Activated CD4-positive, alpha-beta memory T cell treated with anti-CD3 and anti-CD28 coated beads for 36 hours (primary cell): ENCODE results near the gene SUPT3H. TPM values are rescaled to one million over a fixed set of nuclear protein-coding genes. Genes with fewer than 3 reads are reported as not detected.

Experiments
- CTCF ChIA-PET: fragments of 350-600 bp; sonication (Branson Sonifier 250); formaldehyde crosslinking; loops from one replicate; lab custom pipeline; 2021; ENCODE audit warnings: antibody characterized with exemption, inconsistent platforms; lab: Charles Lee
- POLR2A ChIA-PET: fragments of 350-600 bp; sonication (Branson Sonifier 250); formaldehyde crosslinking; loops from one replicate; lab custom pipeline; 2021; ENCODE audit warnings: antibody characterized with exemption; lab: Charles Lee
- DNase-seq: peaks from one replicate; pipeline ENCODE4 v3.0.0-alpha.2; 2020
- H3K27ac Mint-ChIP-seq: one replicate; pipeline ENCODE4 v1.8.0; 2021; ENCODE audit warnings: mixed read lengths
- H3K27me3 Mint-ChIP-seq: one replicate; pipeline ENCODE4 v1.8.0; 2021; ENCODE audit warnings: mixed read lengths
- H3K36me3 Mint-ChIP-seq: one replicate; pipeline ENCODE4 v1.8.0; 2021; ENCODE audit warnings: mixed read lengths
- H3K4me1 Mint-ChIP-seq: one replicate; pipeline ENCODE4 v1.8.0; 2021; ENCODE audit warnings: low read depth, mixed read lengths
- H3K4me3 Mint-ChIP-seq: one replicate; pipeline ENCODE4 v1.8.0; 2021; ENCODE audit warnings: mild to moderate bottlenecking, mixed read lengths
- H3K9me3 Mint-ChIP-seq: one replicate; pipeline ENCODE4 v1.8.0; 2021; ENCODE audit warnings: mixed read lengths
- intact Hi-C: fragments of 100-400 bp; cut with micrococcal nuclease; formaldehyde crosslinking; loops from one replicate; pipeline ENCODE4 v1.15.1; 2023
- total RNA-seq, 2 experiments: library from RNA; stranded (reverse); gene quantifications; one replicate each; pipeline ENCODE4 v1.2.3, GENCODE V29; 2021

Gene SUPT3H
- total RNA-seq, 2 experiments from 2014 or later = 17.4 to 18.2 TPM

- no peaks in the 10 kb centered on the region for H3K4me1 Mint-ChIP-seq
- H3K36me3 Mint-ChIP-seq = no peaks in the 10 kb centered on the region
- H3K9me3 Mint-ChIP-seq = no peaks in the 10 kb centered on the region
- no peak for DNase-seq
- CTCF ChIA-PET = no interaction called here
- intact Hi-C loops = no loop called here
- H3K27me3 Mint-ChIP-seq = peaks cover 2% of the 10 kb centered on the region
- POLR2A ChIA-PET = no interaction called here
- no peak overlapping the region for H3K4me3 Mint-ChIP-seq
- no peak overlapping the region for H3K27ac Mint-ChIP-seq
These were observed 576.7 kb downstream of the SUPT3H start for GRCh38 chr6:44800784-44801592.

DNA sequence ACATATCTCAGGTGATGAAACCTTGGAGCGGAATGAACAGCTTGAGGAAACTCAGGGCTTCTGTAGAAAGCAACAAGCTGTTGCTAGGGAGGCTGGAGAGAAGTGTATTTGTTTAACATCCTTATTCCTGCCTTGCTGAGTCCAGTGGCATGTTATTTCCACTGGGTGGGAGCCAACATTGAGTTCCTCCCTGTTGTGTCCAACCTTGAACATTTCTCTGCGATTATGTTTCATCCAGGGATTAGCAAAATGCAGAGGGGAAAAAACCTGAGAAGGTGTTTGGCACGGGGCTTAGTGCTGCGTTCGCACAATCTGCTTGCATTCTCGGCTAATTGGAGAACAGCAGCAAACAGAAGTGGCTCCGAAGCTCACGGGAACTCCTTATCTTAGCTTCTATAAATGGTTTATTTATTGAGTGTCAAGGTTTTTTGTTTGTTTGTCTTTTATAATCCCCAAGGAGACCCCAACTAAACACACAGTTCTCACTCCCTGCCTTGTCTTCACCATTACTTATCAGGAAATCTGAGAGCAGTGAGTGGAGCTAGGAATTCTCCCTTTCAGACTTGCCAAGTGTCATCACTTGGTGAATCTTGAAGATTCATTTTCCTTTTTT, 577.5 kb downstream of the SUPT3H start:
- no peak for DNase-seq
- H3K27ac Mint-ChIP-seq = no peak overlapping the region
- CTCF ChIA-PET = no interaction called here
- H3K9me3 Mint-ChIP-seq = no peaks in the 10 kb centered on the region
- intact Hi-C loops = no loop called here
- peaks cover 2% of the 10 kb centered on the region for H3K27me3 Mint-ChIP-seq
- no peak overlapping the region for H3K4me3 Mint-ChIP-seq
- no peaks in the 10 kb centered on the region for H3K4me1 Mint-ChIP-seq
- POLR2A ChIA-PET = no interaction called here
- H3K36me3 Mint-ChIP-seq = no peaks in the 10 kb centered on the region

GRCh38 chr6:44797746-44798145, 580.0 kb downstream of the SUPT3H start:
- no peaks in the 10 kb centered on the region for H3K36me3 Mint-ChIP-seq

GRCh38 chr6:44795326-44795725, 582.4 kb downstream of the SUPT3H start:
- Mint-ChIP-seq H3K27me3 (peaks cover 2% of the 10 kb centered on the region), H3K9me3 (no peaks in the 10 kb centered on the region), H3K36me3 (no peaks in the 10 kb centered on the region), H3K27ac (no peak overlapping the region), H3K4me3 (no peak overlapping the region), H3K4me1 (no peaks in the 10 kb centered on the region)
- intact Hi-C loops = no loop called here
- DNase-seq = no peak
- ChIA-PET CTCF (no interaction called here), POLR2A (no interaction called here)

More at GRCh38 chr6:44797746-44798145, 580.0 kb downstream of the SUPT3H start:
- Mint-ChIP-seq H3K4me3 (no peak overlapping the region), H3K27me3 (peaks cover 2% of the 10 kb centered on the region), H3K4me1 (no peaks in the 10 kb centered on the region), H3K27ac (no peak overlapping the region), H3K9me3 (no peaks in the 10 kb centered on the region)
- ChIA-PET CTCF (no interaction called here), POLR2A (no interaction called here)
- intact Hi-C loops = no loop called here
- DNase-seq = no peak

- ChIA-PET CTCF (no interaction called here), POLR2A (no interaction called here)
- Mint-ChIP-seq H3K4me1 (peaks cover 11% of the 10 kb centered on the region), H3K9me3 (peaks cover under 1% of the 10 kb centered on the region), H3K4me3 (no peak overlapping the region), H3K27me3 (no peaks in the 10 kb centered on the region), H3K27ac (no peak overlapping the region), H3K36me3 (no peaks in the 10 kb centered on the region)
- DNase-seq = no peak
- intact Hi-C loops = no loop called here
These were observed 587.9 kb downstream of the SUPT3H start for GRCh38 chr6:44789806-44790205.

GRCh38 chr6:44789061-44789460, 588.7 kb downstream of the SUPT3H start:
- H3K27ac Mint-ChIP-seq = no peak overlapping the region
- H3K4me1 Mint-ChIP-seq = peaks cover 11% of the 10 kb centered on the region
- H3K9me3 Mint-ChIP-seq = peaks cover 6% of the 10 kb centered on the region
- H3K4me3 Mint-ChIP-seq = no peak overlapping the region
- no peaks in the 10 kb centered on the region for H3K36me3 Mint-ChIP-seq
- intact Hi-C loops = no loop called here
- no peak for DNase-seq
- ChIA-PET CTCF (no interaction called here), POLR2A (no interaction called here)
- no peaks in the 10 kb centered on the region for H3K27me3 Mint-ChIP-seq

- Mint-ChIP-seq H3K36me3 (no peaks in the 10 kb centered on the region), H3K9me3 (peaks cover 11% of the 10 kb centered on the region), H3K27me3 (no peaks in the 10 kb centered on the region), H3K4me1 (peaks cover 11% of the 10 kb centered on the region), H3K27ac (no peak overlapping the region), H3K4me3 (no peak overlapping the region)
- POLR2A ChIA-PET = no interaction called here
- intact Hi-C loops = no loop called here
- DNase-seq = no peak
- CTCF ChIA-PET = no interaction called here
These were observed 589.2 kb downstream of the SUPT3H start for GRCh38 chr6:44788387-44788981.

GRCh38 chr6:44787254-44787834, 590.4 kb downstream of the SUPT3H start:
- H3K4me3 Mint-ChIP-seq = no peak overlapping the region
- H3K9me3 Mint-ChIP-seq = peaks cover 11% of the 10 kb centered on the region
- H3K27ac Mint-ChIP-seq = peak overlapping the region; percentile 1
- H3K4me1 Mint-ChIP-seq = peaks cover 11% of the 10 kb centered on the region
- CTCF ChIA-PET = no interaction called here
- POLR2A ChIA-PET = no interaction called here
- H3K36me3 Mint-ChIP-seq = no peaks in the 10 kb centered on the region
- H3K27me3 Mint-ChIP-seq = no peaks in the 10 kb centered on the region
- intact Hi-C loops = no loop called here
- peak; percentile 14 for DNase-seq

- POLR2A ChIA-PET = no interaction called here
- CTCF ChIA-PET = interaction anchor here (0.7 kb wide), 1 partner anchor 13 kb away, joined by 3 read pairs; no protein-coding TSS in a partner anchor
- no peaks in the 10 kb centered on the region for H3K27me3 Mint-ChIP-seq
- no peak overlapping the region for H3K27ac Mint-ChIP-seq
- DNase-seq = no peak
- H3K9me3 Mint-ChIP-seq = peaks cover 11% of the 10 kb centered on the region
- H3K4me1 Mint-ChIP-seq = peaks cover 11% of the 10 kb centered on the region
- intact Hi-C loops = no loop called here
- H3K4me3 Mint-ChIP-seq = no peak overlapping the region
- no peaks in the 10 kb centered on the region for H3K36me3 Mint-ChIP-seq
These were observed 592.6 kb downstream of the SUPT3H start for GRCh38 chr6:44785130-44785529.

DNA sequence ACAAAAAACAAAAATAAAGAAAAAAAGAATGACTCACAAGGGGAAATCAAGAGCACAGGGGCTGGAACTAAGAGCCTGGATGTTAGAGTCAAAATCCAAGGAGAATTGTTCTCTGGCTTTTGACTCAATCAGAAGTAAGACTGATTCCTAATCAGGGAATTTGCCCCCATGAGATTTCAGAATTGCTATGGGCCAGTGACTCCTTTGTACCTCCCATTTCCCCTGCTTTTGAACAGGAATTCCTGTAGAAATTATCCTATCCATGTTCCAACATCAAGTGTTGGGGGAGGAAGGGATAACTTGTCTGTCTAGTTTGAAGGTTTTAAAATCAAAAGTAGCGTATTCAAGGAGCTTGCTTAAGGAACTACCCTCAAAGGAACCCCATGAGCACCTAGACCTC, 593.5 kb downstream of the SUPT3H start:
- H3K27ac Mint-ChIP-seq = no peak overlapping the region
- intact Hi-C loops = no loop called here

GRCh38 chr6:44782892-44783291, 594.8 kb downstream of the SUPT3H start:
- POLR2A ChIA-PET = no interaction called here
- Mint-ChIP-seq H3K4me3 (no peak overlapping the region), H3K36me3 (no peaks in the 10 kb centered on the region), H3K4me1 (peaks cover 7% of the 10 kb centered on the region), H3K27ac (no peak overlapping the region), H3K27me3 (no peaks in the 10 kb centered on the region), H3K9me3 (peaks cover 11% of the 10 kb centered on the region)
- CTCF ChIA-PET = no interaction called here
- intact Hi-C loops = no loop called here
- no peak for DNase-seq

More for the DNA sequence above, 593.5 kb downstream of the SUPT3H start:
- no peaks in the 10 kb centered on the region for H3K36me3 Mint-ChIP-seq
- peaks cover 11% of the 10 kb centered on the region for H3K9me3 Mint-ChIP-seq
- no peak overlapping the region for H3K4me3 Mint-ChIP-seq
- ChIA-PET POLR2A (no interaction called here), CTCF (no interaction called here)
- DNase-seq = no peak
- peaks cover 11% of the 10 kb centered on the region for H3K4me1 Mint-ChIP-seq
- no peaks in the 10 kb centered on the region for H3K27me3 Mint-ChIP-seq

- intact Hi-C loops = no loop called here
- DNase-seq = no peak
These were observed 595.7 kb downstream of the SUPT3H start for GRCh38 chr6:44781912-44782597.

More at GRCh38 chr6:44781912-44782597, 595.7 kb downstream of the SUPT3H start:
- Mint-ChIP-seq H3K27me3 (no peaks in the 10 kb centered on the region), H3K27ac (no peak overlapping the region), H3K4me1 (no peaks in the 10 kb centered on the region), H3K4me3 (no peak overlapping the region), H3K36me3 (no peaks in the 10 kb centered on the region), H3K9me3 (peaks cover 11% of the 10 kb centered on the region)
- ChIA-PET CTCF (no interaction called here), POLR2A (no interaction called here)
